SK-MEL-5 (cell line): Measurements from ENCODE around the gene TMEM87B. TPM values are rescaled to one million over a fixed set of nuclear protein-coding genes. Genes with fewer than 3 reads are reported as not detected.

Experiments
- DNase-seq: peaks from one replicate; pipeline ENCODE4 v3.0.0-alpha.2; 2016; ENCODE audit warnings: low read depth, low spot score
- in situ Hi-C: cut with HindIII; loops from 2 replicates; pipeline ENCODE4 v1.10.0; 2016; ENCODE audit warnings: low sequenced_read_pairs, high pct_unique_total_duplicates, low pct_unique_long_range_greater_than_20kb
- total RNA-seq: library from RNA; depleted of rRNA; stranded (reverse); fragments of >200 nt; shearing (Covaris generic); gene quantifications from 2 replicates; pipeline ENCODE4 v1.2.3, GENCODE V29; 2014

The TMEM87B gene
- total RNA-seq, 1 experiment from 2014 or later: 29.8 TPM

GRCh38 chr2:112151701-112152440 lies 96.8 kb downstream of the TMEM87B start:
- in situ Hi-C loops: no loop called here
- no peak for DNase-seq

- DNase-seq: no peak
- in situ Hi-C loops: no loop called here
Measured at GRCh38 chr2:112152476-112153178, 97.6 kb downstream of the TMEM87B start.

GRCh38 chr2:112153179-112153490 lies 98.1 kb downstream of the TMEM87B start:
- no peak for DNase-seq
- in situ Hi-C loops: no loop called here

- in situ Hi-C loops: no loop called here
- DNase-seq: no peak
Measured at GRCh38 chr2:112153501-112153900, 98.4 kb downstream of the TMEM87B start.

GRCh38 chr2:112154246-112155117 lies 99.4 kb downstream of the TMEM87B start:
- in situ Hi-C loops: no loop called here
- no peak for DNase-seq

GRCh38 chr2:112155331-112156151 lies 100.5 kb downstream of the TMEM87B start:
- DNase-seq: no peak
- in situ Hi-C loops: no loop called here

GRCh38 chr2:112156152-112156986 lies 101.3 kb downstream of the TMEM87B start:
- in situ Hi-C loops: no loop called here
- peak; percentile 47 for DNase-seq

GRCh38 chr2:112157472-112157871 lies 102.4 kb downstream of the TMEM87B start:
- no peak for DNase-seq
- in situ Hi-C loops: no loop called here

GRCh38 chr2:112159454-112159921 lies 104.4 kb downstream of the TMEM87B start:
- in situ Hi-C loops: no loop called here

GRCh38 chr2:112160283-112161250 lies 105.5 kb downstream of the TMEM87B start:
- in situ Hi-C loops: no loop called here

More at GRCh38 chr2:112159454-112159921, 104.4 kb downstream of the TMEM87B start:
- DNase-seq: no peak

GRCh38 chr2:112161431-112162145 lies 106.5 kb downstream of the TMEM87B start:
- peak; percentile 56 for DNase-seq
- in situ Hi-C loops: no loop called here

More at GRCh38 chr2:112160283-112161250, 105.5 kb downstream of the TMEM87B start:
- DNase-seq: no peak

GRCh38 chr2:112162341-112162740 lies 107.3 kb downstream of the TMEM87B start:
- in situ Hi-C loops: no loop called here
- DNase-seq: no peak

- no peak for DNase-seq
- in situ Hi-C loops: no loop called here
Measured at GRCh38 chr2:112162956-112163355, 107.9 kb downstream of the TMEM87B start.

- no peak for DNase-seq
- in situ Hi-C loops: no loop called here
Measured at GRCh38 chr2:112163541-112163981, 108.5 kb downstream of the TMEM87B start.

- DNase-seq: no peak
- in situ Hi-C loops: no loop called here
Measured at GRCh38 chr2:112164876-112165275, 109.8 kb downstream of the TMEM87B start.
